GM23248 (cell line): ENCODE data around the gene MYO5B.

Experiments used
- EZH2 ChIP-seq: fragments of 200-600 bp; sonication (generic); IDR thresholded peaks from 2 replicates; pipeline ENCODE4 v1.6.1; 2018; ENCODE audit warnings: antibody characterized with exemption, mild to moderate bottlenecking; ENCODE audit not compliant: insufficient read depth, poor library complexity, severe bottlenecking
- EZH2phosphoT487 ChIP-seq: fragments of 200-600 bp; sonication (generic); IDR thresholded peaks from 2 replicates; pipeline ENCODE4 v1.6.1; 2018; ENCODE audit warnings: antibody characterized with exemption, moderate library complexity, mild to moderate bottlenecking, low read depth; ENCODE audit not compliant: insufficient read depth

DNA sequence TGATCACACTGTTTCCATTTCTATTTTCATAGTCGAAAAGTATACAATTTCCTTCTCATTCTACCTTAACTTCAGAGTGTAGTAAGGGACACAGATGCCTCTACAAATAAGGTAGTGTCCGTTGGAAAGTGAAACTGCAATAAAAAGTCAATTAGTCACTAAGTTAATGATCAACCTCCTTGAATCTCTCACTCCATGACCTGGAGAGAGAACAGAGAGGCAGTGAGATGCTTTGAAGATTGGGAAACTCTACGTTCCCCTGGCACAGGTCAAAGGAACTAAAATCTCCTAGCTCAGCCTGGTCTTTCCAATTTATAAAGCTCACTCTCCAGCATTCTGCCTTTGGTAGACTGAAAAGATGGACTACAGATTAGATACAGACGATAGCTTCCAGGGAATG is 227.8 kb downstream of the MYO5B start:
- TF ChIP-seq EZH2 (no peak), EZH2phosphoT487 (no peak)
